Activated T-helper 1 cell treated with Interleukin-2 at 50 U/mL for 16 hours (primary cell): Measurements from ENCODE around the gene ZBTB8A.
"Not testable (repeated sequence)": the region's sequence is repeated elsewhere in the genome, so short reads cannot be mapped to it uniquely, and the experiment has no call there.

Experiments
- DNase-seq: peaks from one replicate; pipeline ENCODE4 v3.0.0-alpha.2; 2020; ENCODE audit warnings: low read depth

The ZBTB8A gene

GRCh38 chr1:32538887-32539583, at the start of gene ZBTB8A:
Gene ZBTB8A, plus strand, starts transcription at chr1:32539427. Its CDS starts 53,505 bp downstream, at chr1:32592932.
- DNase-seq: no peak

- DNase-seq: no peak
Observed at GRCh38 chr1:32489774-32490454, 49.3 kb upstream of the ZBTB8A start.

- DNase-seq: no peak
Observed at GRCh38 chr1:32491386-32491785, 47.8 kb upstream of the ZBTB8A start.

- DNase-seq: no peak
Observed at GRCh38 chr1:32494196-32494595, 45.0 kb upstream of the ZBTB8A start.

GRCh38 chr1:32494711-32495337, 44.4 kb upstream of the ZBTB8A start:
- DNase-seq: no peak

GRCh38 chr1:32496127-32496526, 43.1 kb upstream of the ZBTB8A start:
- DNase-seq: no peak

GRCh38 chr1:32498751-32499150, 40.5 kb upstream of the ZBTB8A start:
- no peak for DNase-seq

GRCh38 chr1:32500387-32501209, 38.6 kb upstream of the ZBTB8A start:
- DNase-seq: no peak

GRCh38 chr1:32501865-32502264, 37.4 kb upstream of the ZBTB8A start:
- no peak for DNase-seq

- no peak for DNase-seq
Observed at GRCh38 chr1:32503153-32503552, 36.1 kb upstream of the ZBTB8A start.

- no peak for DNase-seq
Observed at GRCh38 chr1:32507021-32507420, 32.2 kb upstream of the ZBTB8A start.

- no peak for DNase-seq
Observed at GRCh38 chr1:32508761-32509160, 30.5 kb upstream of the ZBTB8A start.

GRCh38 chr1:32509939-32510338, 29.3 kb upstream of the ZBTB8A start:
- DNase-seq: no peak

GRCh38 chr1:32516402-32516801, 22.8 kb upstream of the ZBTB8A start:
- DNase-seq: no peak

GRCh38 chr1:32518976-32519375, 20.3 kb upstream of the ZBTB8A start:
- DNase-seq: no peak

- no peak for DNase-seq
Observed at GRCh38 chr1:32521165-32521564, 18.1 kb upstream of the ZBTB8A start.

GRCh38 chr1:32525053-32525452, 14.2 kb upstream of the ZBTB8A start:
- DNase-seq: no peak

- no peak for DNase-seq
Observed at GRCh38 chr1:32525661-32526444, 13.4 kb upstream of the ZBTB8A start.

- not testable (repeated sequence) for DNase-seq
Observed at GRCh38 chr1:32528550-32528949, 10.7 kb upstream of the ZBTB8A start.

GRCh38 chr1:32533792-32534327, 5.4 kb upstream of the ZBTB8A start:
- DNase-seq: no peak

GRCh38 chr1:32536117-32536516, 3.1 kb upstream of the ZBTB8A start:
- no peak for DNase-seq
